GM12878 (cell line): ENCODE results near the gene NAALADL1. TPM values are rescaled to one million over a fixed set of nuclear protein-coding genes. Genes with fewer than 3 reads are reported as not detected.

Source experiments
- ATF7 ChIP-seq: fragments of 450-650 bp; IDR thresholded peaks from 2 replicates; pipeline ENCODE4 v1.6.1; 2016; ENCODE audit warnings: low read depth, mild to moderate bottlenecking
- BHLHE40 ChIP-seq, 2 experiments: fragments of 450-650 bp in 1 of 2; IDR thresholded peaks; 2 replicates each; pipeline ENCODE4 v1.6.1; 2011 to 2017; ENCODE audit warnings: low read depth in 2 of 2, borderline replicate concordance in 1 of 2, improper control_type of control experiment in 1 of 2, low read length in 1 of 2, mild to moderate bottlenecking in 1 of 2
- BMI1 ChIP-seq: fragments of 450-650 bp; IDR thresholded peaks from 2 replicates; pipeline ENCODE4 v1.6.1; 2016; ENCODE audit warnings: mild to moderate bottlenecking, moderate library complexity, borderline replicate concordance
- CBX3 ChIP-seq: fragments of 200-600 bp; sonication (generic); IDR thresholded peaks from 2 replicates; pipeline ENCODE4 v1.6.1; 2016; ENCODE audit warnings: low read depth, borderline replicate concordance
- CEBPB ChIP-seq, 2 experiments: fragments of 150-350 bp in 1 of 2; IDR thresholded peaks; 2 replicates each; pipeline ENCODE4 v1.6.1; 2012 to 2014; ENCODE audit warnings: low read depth in 2 of 2, low read length in 2 of 2, borderline replicate concordance in 1 of 2, inconsistent platforms in 1 of 2
- CHD4 ChIP-seq: fragments of 200-600 bp; sonication (generic); IDR thresholded peaks from 2 replicates; pipeline ENCODE4 v1.6.1; 2016; ENCODE audit warnings: mild to moderate bottlenecking
- CREB1 ChIP-seq: IDR thresholded peaks from 2 replicates; pipeline ENCODE4 v1.6.1; 2012; ENCODE audit warnings: low read depth, mild to moderate bottlenecking, inconsistent platforms
- CREM ChIP-seq: IDR thresholded peaks from 2 replicates; pipeline ENCODE4 v1.6.1; 2014; ENCODE audit warnings: antibody characterized with exemption, low read depth
- EED ChIP-seq: sonication (generic); IDR thresholded peaks from 2 replicates; pipeline ENCODE4 v1.6.1; 2016; ENCODE audit warnings: antibody characterized with exemption, low read depth
- EGR1 ChIP-seq, 2 experiments: IDR thresholded peaks; 1 replicate in 1 of 2; 2 replicates in 1 of 2; pipeline ENCODE4 v1.6.1; 2011 to 2012; ENCODE audit warnings: low read depth in 2 of 2, low read length in 2 of 2, borderline replicate concordance in 1 of 2, mild to moderate bottlenecking in 1 of 2, moderate library complexity in 1 of 2
- FOS ChIP-seq: IDR thresholded peaks from 3 replicates; pipeline ENCODE4 v1.6.1; 2011; ENCODE audit warnings: borderline replicate concordance; ENCODE audit not compliant: insufficient read length; ENCODE audit errors: extremely low read depth
- HDGF ChIP-seq: fragments of 450-650 bp; IDR thresholded peaks from 2 replicates; pipeline ENCODE4 v1.6.1; 2016; ENCODE audit warnings: antibody characterized with exemption
- IKZF1 ChIP-seq: fragments of 450-650 bp; conservative IDR thresholded peaks from 2 replicates; pipeline ENCODE4 v1.6.1; 2017; ENCODE audit warnings: antibody characterized with exemption, mild to moderate bottlenecking
- KLF5 ChIP-seq: fragments of 450-650 bp; IDR thresholded peaks from 2 replicates; pipeline ENCODE4 v1.6.1; 2014; ENCODE audit warnings: mild to moderate bottlenecking; ENCODE audit not compliant: partially characterized antibody
- PML ChIP-seq: IDR thresholded peaks from 2 replicates; pipeline ENCODE4 v1.6.1; 2012; ENCODE audit warnings: low read length, inconsistent platforms
- RAD51 ChIP-seq: fragments of 450-650 bp; IDR thresholded peaks from 2 replicates; pipeline ENCODE4 v1.6.1; 2016; ENCODE audit warnings: moderate library complexity, mild to moderate bottlenecking, inconsistent platforms
- RCOR1 ChIP-seq: conservative IDR thresholded peaks from 2 replicates; pipeline ENCODE4 v1.6.1; 2012; ENCODE audit warnings: low read depth, low read length, improper control_type of control experiment
- RUNX3 ChIP-seq: IDR thresholded peaks from 2 replicates; pipeline ENCODE4 v1.6.1; 2012; ENCODE audit warnings: low read length, inconsistent platforms
- TARDBP ChIP-seq: IDR thresholded peaks from 2 replicates; pipeline ENCODE4 v1.6.1; 2016; ENCODE audit warnings: borderline replicate concordance
- WRNIP1 ChIP-seq: IDR thresholded peaks from 2 replicates; pipeline ENCODE4 v1.6.1; 2011; ENCODE audit warnings: low read depth, low read length, improper control_type of control experiment, borderline replicate concordance
- ZNF384 ChIP-seq: IDR thresholded peaks from 2 replicates; pipeline ENCODE4 v1.6.1; 2012; ENCODE audit warnings: low read depth, mild to moderate bottlenecking, low read length, improper control_type of control experiment, borderline replicate concordance
- ZSCAN29 ChIP-seq: fragments of 450-650 bp; IDR thresholded peaks from 2 replicates; pipeline ENCODE4 v1.6.1; 2017; ENCODE audit warnings: mild to moderate bottlenecking, moderate library complexity
- polyA plus RNA-seq, 11 experiments: library from polyadenylated mRNA; depleted of rRNA in 4 of 11; unstranded in 6 of 11; stranded (reverse) in 5 of 11; fragments of >200 nt; fragmentation: Nextera tagmentation in 4 of 11; fragmentation: Illumina TruSeq in 1 of 11; extraction: Ambion mirVana in 4 of 11; extraction: Trizol in 1 of 11; gene quantifications; 1 replicate in 1 of 11; 2 replicates in 10 of 11; pipeline versions ENCODE4 v1.2.1 to v1.2.3, GENCODE V29; 2011 to 2016; ENCODE audit warnings: inconsistent platforms in 2 of 11, missing spikeins in 2 of 11, low read depth in 1 of 11
- total RNA-seq, 4 experiments: library from RNA; depleted of rRNA in 3 of 4; stranded (reverse); fragments of >200 nt in 3 of 4; fragmentation: Illumina TruSeq in 1 of 4; extraction: Trizol in 1 of 4; gene quantifications; 2 replicates each; pipeline versions ENCODE4 v1.2.1 to v1.2.3, GENCODE V29; 2013 to 2021
- TF ChIP-seq, protein P1 (sequence below): IDR thresholded peaks from 2 replicates; pipeline ENCODE4 v1.6.1; 2012; ENCODE audit warnings: low read depth, low read length, improper control_type of control experiment
- TF ChIP-seq, protein P2 (sequence below): IDR thresholded peaks from 2 replicates; pipeline ENCODE4 v1.6.1; 2012; ENCODE audit warnings: improper control_type of control experiment, low read depth, low read length; ENCODE audit not compliant: insufficient replicate concordance

NAALADL1 gene
- total and polyA plus RNA-seq, 10 of the 15 experiments (the other 5 are each of a cell fraction or from before 2014, with no cell fraction given): 0.77 to 5.5 (median 1.5) TPM

DNA sequence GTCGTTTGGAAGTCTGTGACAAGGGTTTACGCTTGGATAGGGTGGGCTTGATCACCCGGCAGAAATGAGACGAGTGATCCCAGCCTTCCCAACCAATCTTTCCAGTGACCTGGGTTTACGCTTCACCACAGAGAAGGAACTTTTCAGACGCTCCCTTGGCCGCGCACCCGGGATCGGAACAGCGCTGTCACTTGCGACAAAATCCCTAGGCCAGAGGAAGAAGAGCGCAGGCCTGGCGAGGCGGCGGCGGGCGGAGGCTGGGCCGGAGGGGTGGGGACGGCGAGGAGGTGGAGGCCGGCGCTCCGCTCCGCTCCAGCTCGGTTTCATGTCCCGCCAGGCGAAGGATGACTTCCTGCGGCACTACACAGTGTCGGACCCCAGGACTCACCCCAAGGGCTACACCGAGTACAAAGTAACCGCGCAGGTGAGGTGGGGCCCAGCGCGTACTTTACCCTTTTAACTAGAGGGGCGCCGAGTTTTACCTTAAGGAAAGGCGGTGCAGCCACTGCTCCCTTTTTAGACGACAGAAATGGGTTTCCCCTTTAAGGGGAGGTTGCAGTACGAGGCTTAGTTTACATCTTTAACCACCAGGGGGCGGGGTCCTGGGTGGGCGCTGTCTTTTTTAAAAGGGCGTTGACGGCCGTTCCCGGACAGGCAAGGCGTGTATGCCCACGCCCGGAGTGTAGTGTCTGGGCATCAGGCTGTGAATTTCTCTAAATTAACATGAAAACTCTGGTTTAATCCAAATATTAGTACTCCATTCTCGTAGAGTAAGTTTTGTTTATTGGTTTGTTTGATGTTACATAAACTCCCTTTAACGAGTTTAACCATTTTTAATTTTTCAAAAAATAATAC lies 30.9 kb downstream of the NAALADL1 start, which contains the start of gene SNX15 (continued):
- TF ChIP-seq EGR1 (IDR thresholded peaks at IDR 0.05; ENCODE audit: borderline replicate concordance in 1 of 2, low read depth in 2 of 2, low read length in 2 of 2): peak in 1 of 2 experiments; percentile 49; a peak in 2 of 3 replicates
- no peak for TF ChIP-seq CREB1
- TF ChIP-seq BHLHE40 (IDR thresholded peaks at IDR 0.05; ENCODE audit: borderline replicate concordance in 1 of 2, low read depth in 2 of 2, low read length in 1 of 2): peak; percentile 8 to 37; a peak in 1 of 4 replicates
- 0 out of 2 replicates have a peak, but pooled peaks have one; percentile 49 for TF ChIP-seq RCOR1
- TF ChIP-seq CBX3: no peak
- TF ChIP-seq TARDBP: no peak
- no peak; the same call in 1 of the 2 replicates for TF ChIP-seq CREM
- TF ChIP-seq, protein P1, sequence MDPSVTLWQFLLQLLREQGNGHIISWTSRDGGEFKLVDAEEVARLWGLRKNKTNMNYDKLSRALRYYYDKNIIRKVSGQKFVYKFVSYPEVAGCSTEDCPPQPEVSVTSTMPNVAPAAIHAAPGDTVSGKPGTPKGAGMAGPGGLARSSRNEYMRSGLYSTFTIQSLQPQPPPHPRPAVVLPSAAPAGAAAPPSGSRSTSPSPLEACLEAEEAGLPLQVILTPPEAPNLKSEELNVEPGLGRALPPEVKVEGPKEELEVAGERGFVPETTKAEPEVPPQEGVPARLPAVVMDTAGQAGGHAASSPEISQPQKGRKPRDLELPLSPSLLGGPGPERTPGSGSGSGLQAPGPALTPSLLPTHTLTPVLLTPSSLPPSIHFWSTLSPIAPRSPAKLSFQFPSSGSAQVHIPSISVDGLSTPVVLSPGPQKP: peak; percentile 50; the same call in 1 of the 2 replicates
- TF ChIP-seq EED: no peak
- 0 out of 2 replicates have a peak, but pooled peaks have one; percentile 31 for TF ChIP-seq ATF7
- no peak for TF ChIP-seq RAD51
- no peak; the same call in 1 of the 2 replicates for TF ChIP-seq CHD4
- TF ChIP-seq HDGF: peak; percentile 78; the same call in 1 of the 2 replicates
- TF ChIP-seq IKZF1: peak; percentile 78
- TF ChIP-seq KLF5: no peak
- TF ChIP-seq, protein P2, sequence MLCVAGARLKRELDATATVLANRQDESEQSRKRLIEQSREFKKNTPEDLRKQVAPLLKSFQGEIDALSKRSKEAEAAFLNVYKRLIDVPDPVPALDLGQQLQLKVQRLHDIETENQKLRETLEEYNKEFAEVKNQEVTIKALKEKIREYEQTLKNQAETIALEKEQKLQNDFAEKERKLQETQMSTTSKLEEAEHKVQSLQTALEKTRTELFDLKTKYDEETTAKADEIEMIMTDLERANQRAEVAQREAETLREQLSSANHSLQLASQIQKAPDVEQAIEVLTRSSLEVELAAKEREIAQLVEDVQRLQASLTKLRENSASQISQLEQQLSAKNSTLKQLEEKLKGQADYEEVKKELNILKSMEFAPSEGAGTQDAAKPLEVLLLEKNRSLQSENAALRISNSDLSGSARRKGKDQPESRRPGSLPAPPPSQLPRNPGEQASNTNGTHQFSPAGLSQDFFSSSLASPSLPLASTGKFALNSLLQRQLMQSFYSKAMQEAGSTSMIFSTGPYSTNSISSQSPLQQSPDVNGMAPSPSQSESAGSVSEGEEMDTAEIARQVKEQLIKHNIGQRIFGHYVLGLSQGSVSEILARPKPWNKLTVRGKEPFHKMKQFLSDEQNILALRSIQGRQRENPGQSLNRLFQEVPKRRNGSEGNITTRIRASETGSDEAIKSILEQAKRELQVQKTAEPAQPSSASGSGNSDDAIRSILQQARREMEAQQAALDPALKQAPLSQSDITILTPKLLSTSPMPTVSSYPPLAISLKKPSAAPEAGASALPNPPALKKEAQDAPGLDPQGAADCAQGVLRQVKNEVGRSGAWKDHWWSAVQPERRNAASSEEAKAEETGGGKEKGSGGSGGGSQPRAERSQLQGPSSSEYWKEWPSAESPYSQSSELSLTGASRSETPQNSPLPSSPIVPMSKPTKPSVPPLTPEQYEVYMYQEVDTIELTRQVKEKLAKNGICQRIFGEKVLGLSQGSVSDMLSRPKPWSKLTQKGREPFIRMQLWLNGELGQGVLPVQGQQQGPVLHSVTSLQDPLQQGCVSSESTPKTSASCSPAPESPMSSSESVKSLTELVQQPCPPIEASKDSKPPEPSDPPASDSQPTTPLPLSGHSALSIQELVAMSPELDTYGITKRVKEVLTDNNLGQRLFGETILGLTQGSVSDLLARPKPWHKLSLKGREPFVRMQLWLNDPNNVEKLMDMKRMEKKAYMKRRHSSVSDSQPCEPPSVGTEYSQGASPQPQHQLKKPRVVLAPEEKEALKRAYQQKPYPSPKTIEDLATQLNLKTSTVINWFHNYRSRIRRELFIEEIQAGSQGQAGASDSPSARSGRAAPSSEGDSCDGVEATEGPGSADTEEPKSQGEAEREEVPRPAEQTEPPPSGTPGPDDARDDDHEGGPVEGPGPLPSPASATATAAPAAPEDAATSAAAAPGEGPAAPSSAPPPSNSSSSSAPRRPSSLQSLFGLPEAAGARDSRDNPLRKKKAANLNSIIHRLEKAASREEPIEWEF: peak; percentile 26
- no peak; the same call in 1 of the 2 replicates for TF ChIP-seq PML
- TF ChIP-seq BMI1: no peak
- peak; percentile 76 for TF ChIP-seq RUNX3
- TF ChIP-seq FOS: no peak
- no peak for TF ChIP-seq ZNF384
- TF ChIP-seq CEBPB (IDR thresholded peaks at IDR 0.05; ENCODE audit: borderline replicate concordance in 1 of 2, low read depth in 2 of 2, low read length in 2 of 2): no peak
- no peak for TF ChIP-seq ZSCAN29
- 0 out of 2 replicates have a peak, but pooled peaks have one; percentile 31 for TF ChIP-seq WRNIP1
